Body of pancreas (tissue), 4 donors: ENCODE measurements around the gene GNA15.

Experiments used
- CTCF ChIP-seq, 7 experiments: fragments of 450-650 bp in 4 of 7; fragments of 200-600 bp in 3 of 7; sonication (generic) in 3 of 7; IDR thresholded peaks; one replicate each; pipeline ENCODE4 v1.5.1; 2016 to 2019; ENCODE audit warnings: antibody characterized with exemption in 7 of 7
- POLR2A ChIP-seq, 3 donors: fragments of 450-650 bp; IDR thresholded peaks; one replicate each; pipeline ENCODE4 v1.6.1; 2016; ENCODE audit warnings: antibody characterized with exemption in 3 of 3, mild to moderate bottlenecking in 2 of 3

GRCh38 chr19:3132971-3133792, 2.7 kb upstream of the GNA15 start:
- no peak for TF ChIP-seq CTCF (IDR thresholded peaks at IDR 0.05)
- TF ChIP-seq POLR2A (IDR thresholded peaks at IDR 0.05) = no peak
